Measurements from ENCODE around the gene MROH7.

Gene MROH7

DNA sequence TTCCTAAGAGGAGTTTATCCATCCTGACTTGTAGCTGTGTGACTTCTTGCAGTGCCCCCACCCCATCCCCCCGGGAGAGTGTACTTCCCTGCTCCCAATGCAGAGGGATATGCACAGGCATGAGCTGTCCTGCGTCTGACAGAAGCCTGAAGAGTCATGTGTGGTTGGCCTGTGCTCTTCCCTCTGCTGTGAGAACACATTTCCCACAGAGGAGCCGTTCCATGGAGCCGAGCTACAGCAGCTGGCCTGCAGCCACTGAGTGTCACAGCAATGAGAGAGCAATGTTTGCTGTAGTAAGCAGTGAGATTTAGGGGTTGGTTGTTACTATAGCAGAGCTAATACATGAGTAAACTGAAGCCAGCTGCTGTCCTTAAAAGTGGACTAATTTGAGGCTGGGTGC, 100.7 kb downstream of the MROH7 start:
- DNase-seq (ENCODE audit: low spot score), result no peak

DNA sequence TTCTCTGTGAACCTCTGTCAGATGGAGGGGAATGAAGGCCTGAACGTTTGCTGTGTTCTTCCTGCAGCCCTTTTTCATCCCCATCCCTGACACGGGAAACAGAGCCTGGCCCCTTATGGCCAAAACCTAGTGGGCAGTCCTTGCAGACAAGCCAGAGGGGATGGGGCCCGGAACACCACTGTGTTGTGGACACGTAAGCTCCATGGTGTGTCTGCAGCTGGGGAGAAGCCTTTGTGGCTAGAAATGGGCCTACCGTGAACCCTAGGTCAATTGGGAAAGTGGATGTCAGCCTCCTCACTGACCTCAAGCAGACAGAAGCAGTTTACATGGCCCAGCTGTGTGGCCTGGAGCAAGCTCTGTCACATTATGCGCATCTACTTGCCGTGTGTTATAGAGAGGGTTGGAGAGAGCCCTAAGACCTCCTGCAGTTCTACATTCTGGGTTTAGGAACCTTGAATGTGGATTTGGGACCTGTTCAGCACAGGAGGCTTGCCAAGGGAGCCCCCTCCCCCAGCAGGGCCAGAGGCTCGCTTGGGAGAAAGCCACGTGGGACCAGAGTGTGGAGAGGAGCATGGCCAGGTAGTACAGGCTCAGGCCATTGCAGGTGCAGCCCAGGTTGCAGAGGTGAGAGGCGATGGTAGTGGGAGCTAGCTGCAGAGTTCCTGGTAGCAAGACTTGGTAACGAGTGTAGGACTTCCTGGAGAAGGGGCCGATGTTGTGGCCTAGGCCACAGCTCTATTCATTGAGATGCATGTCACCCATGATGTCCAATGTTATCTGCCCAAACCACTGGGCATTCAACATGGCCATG, 102.0 kb downstream of the MROH7 start:
- no peak for DNase-seq (ENCODE audit: low spot score)

DNA sequence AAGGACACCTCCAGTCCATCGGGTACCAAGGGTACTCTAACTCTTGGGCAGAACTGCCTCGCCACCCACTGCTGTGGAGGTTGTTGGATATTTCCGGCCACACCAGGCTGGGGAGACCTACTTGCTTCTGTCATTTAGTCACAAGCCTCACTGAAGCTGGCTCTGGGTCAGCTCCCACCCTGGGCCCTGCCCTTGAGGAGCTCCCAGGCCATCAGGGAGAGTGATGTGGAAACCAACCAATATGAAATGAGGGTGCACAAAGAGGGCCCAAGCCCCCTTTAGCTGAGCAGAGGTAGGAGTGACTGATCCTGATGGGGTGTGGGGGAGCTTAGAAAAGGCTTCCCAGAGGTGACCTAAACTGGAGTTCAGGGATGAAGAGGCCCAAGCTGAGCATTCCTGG, 103.1 kb downstream of the MROH7 start:
- no peak for DNase-seq (ENCODE audit: low spot score)

DNA sequence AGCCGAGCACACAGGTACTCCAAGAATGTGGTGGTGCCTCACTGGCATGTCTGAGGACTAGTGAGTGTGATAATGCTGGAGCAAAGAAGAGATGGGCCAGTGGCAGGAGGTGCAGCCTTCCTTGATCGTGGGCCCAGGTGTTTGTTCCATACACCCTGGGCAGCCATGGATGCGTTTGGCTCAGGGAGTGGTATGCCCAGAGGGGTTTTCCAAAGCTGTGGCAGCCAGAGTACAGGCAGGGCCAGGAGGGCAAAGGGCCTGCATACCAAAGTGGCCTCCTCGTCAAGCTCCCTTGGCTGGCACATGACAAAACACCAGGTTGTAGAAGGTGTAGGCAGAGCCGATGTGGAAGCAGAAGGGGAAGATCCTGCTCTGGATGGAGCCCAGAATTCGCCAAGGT, 103.7 kb downstream of the MROH7 start:
- DNase-seq (ENCODE audit: low spot score), result no peak

DNA sequence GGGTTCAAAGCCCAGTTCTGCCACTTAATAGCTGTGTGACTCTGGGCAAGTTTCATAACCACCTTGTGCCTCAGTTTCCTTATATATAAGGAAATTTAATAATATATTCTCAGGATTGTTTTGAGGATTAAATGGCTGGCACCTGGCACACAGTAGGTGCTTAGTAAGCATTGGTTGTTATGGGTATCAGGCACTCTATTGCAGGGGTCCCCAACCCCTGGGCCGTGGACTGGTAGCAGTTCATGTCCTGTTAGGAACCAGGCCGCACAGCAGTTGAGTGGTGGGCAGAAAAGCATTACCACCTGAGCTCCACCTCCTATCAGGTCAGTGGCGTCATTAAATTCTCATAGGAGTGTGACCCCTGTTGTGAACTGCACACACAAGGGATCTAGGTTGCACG, 104.3 kb downstream of the MROH7 start:
- DNase-seq (ENCODE audit: low spot score), result no peak

DNA sequence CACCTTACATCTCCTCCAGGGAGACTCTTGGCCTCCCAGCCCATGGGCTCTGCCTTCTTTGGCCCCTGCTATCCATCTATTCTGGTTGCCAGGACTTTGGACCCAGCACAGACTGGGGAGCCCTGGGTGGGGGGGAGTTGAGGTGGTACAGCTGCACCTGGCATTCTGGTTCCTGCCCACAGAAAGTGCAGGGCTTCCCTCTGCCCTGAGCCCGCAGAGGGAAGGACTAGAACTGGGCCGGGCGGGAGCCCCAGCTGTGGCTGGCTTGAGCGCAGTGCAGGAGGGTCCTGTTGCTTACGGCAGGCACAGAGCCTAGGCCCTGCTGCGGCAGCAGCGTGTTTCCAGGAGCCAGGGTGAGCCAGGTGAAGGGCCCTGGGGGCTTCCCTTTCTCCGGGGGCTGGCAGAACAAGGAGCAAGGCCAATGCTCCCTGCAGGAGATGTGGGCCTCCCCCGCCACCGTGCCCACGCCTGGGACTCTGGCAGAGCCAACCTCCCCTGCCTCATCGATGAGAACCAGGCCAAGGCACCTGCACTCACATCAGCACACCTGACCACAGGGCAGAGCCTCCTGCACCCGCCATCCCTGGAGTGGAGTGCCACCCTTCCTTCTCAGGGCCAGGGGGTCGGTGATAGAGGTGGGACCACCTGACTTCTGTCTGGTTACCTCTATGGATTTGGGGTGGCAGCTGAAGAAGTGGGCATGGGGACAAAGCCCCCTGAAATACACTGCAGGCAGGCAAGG, 106.7 kb downstream of the MROH7 start:
- no peak for DNase-seq (ENCODE audit: low spot score)

DNA sequence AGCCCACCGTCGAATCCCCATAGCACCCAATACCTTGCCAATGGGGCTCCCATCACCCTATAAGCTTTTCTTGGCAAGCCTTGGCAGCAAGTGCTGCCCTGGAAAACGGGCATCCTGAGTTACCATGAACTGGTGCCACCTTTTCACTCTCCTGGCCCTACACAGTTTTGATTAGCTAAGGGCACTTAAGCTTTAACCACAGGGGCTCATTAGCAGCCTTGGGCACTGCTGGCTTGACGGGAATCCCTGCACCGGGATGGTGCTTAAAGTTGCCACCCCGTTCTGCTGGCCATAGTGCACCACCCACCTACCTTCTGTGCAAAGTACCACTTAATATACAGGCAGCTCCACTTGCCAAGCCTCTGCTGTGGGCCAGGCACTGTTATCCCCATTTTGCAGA, 109.0 kb downstream of the MROH7 start:
- no peak for DNase-seq (ENCODE audit: low spot score)

DNA sequence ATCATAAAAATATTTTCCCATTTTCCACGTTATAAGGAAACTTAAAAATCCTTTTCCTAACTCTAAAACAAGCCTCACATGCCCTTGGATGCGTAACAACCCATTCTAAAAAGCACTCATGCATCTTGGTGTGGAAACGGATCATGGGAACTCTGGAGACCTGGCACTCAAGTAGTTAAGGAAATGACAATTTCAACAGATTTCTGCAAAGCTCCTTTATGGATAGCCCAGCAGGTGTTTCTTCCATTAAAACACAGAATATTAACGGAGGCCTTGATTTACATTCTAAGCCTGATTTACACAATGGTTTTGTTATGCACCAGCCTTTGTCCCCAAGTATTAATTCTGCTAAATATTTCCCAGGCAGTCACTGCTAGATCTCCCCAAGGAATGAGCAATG, 109.8 kb downstream of the MROH7 start:
- no peak for DNase-seq (ENCODE audit: low spot score)

DNA sequence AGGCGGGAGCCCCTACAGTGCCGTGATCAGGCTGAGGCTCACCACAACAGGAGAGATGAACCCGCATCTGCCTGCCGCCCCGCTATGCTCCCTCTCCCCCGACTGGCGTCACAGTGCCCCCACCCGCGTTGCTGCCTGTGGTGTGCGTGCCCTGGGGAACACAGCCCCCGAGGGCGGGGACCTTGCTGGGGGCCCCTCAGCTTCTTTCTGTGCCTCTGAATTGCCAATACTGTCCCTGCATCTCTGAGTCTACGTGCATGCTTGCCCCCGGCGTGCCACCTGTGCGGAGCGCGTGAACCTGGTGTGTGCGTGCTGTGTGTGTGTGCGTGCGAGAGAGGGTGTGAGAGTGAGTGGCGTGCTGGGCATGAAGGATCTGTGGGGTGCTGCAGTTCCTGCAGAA, 112.5 kb downstream of the MROH7 start:
- DNase-seq (ENCODE audit: low spot score), result no peak

DNA sequence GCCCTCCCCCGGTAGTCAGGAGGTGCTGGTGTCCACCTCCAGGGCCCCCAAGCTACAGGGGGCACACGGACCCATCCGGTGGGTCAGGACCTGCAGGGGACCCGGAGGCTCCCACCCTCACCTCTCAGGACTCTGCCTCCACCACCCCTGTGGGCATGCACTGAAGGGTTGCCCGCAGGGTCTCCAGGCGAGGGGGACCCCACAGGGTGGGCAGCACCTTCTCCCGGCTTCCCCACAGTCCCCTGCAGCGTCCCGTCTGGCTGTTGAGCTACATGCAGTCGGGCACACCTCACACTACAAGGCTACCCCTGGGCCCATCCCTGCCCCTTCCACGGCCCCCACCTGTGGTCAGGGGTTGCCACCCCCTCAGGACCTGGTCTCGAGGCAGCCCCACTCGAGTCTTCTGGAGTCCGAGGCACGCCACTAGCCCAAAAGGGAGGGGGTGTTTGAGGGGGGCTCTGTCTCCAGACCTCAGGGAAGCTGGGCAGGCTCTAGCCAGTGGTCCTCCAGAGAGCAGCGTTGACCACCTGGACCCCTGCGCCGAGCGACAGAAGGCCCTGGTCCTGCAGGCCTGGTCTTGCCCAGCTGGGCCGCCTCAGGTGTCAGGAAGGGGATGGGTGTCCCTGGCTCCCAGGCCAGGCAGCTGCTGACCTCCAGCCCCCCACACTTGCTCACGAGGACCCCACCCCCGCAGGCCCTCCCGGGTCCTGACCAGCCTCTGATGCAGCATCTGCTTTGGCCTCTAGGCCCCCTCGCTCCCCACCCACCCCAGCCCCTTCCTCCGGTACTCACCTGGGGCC, 113.1 kb downstream of the MROH7 start:
- no peak for DNase-seq (ENCODE audit: low spot score)

DNA sequence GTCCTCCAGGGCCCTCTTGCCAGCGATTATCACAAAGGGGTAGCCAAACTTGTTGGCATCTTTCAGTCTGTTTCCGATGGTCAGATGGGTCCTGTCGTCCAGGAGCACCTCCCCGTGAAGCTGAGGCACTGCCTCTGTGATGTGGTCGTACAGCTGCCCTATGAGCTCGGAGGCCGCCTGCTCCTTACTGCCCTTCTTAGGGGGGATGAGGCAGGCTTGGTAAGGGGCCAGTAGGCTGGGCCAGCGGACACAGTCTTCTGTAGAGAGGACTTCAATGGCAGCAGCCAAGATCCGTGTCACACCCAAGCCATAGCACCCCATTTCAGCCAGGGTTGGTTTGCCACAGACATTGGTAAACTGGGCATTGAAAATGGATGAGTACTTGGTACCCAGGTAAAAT, 116.2 kb downstream of the MROH7 start:
- no peak for DNase-seq (ENCODE audit: low spot score)

DNA sequence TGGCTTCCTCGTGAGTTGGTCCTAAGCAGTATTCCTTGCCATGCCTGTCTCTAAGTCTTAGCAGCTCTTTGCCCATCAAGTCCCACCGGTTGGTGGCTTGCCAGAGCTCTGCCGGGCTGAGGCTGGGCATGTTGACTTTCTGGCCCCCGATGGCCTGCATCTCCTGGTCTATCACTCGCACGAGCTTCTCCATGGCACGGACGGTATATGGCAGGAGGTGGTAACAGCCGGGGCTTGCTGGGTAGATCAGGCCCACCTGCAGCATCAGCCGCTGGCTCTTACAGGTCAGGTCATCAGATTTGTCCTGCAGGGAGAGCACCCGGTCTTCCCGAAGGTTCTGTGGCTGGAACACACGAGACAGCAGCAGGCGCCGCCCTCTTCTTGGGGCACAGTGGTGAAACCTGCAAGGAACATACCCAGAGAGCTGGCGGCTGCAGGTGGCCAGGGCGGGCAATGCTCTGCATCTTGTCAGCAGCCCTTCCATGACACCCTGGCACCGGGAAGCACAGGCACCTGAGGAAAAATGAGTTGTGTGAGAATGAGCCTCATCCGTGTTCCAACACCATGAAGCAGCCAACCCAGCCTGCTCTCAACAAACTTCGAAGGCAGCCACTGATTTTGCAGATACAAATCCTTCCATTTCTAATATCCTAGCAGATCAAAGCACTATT, 117.2 kb downstream of the MROH7 start:
- no peak for DNase-seq (ENCODE audit: low spot score)
